Hepatocyte (in vitro differentiated cells): Measurements from ENCODE around the gene SSBP2. TPM values are rescaled to one million over a fixed set of nuclear protein-coding genes. Genes with fewer than 3 reads are reported as not detected.

Experiments used
- DNase-seq: peaks from one replicate; pipeline ENCODE4 v3.0.0-alpha.2; 2016; ENCODE audit warnings: low spot score
- H2AFZ ChIP-seq: fragments of 200-600 bp; sonication (generic); 2 replicates; pipeline ENCODE4 v1.6.0; 2016; ENCODE audit warnings: antibody characterized with exemption, mild to moderate bottlenecking
- H3K27ac ChIP-seq: fragments of 200-600 bp; sonication (generic); 2 replicates; pipeline ENCODE4 v1.5.1; 2016; ENCODE audit warnings: mild to moderate bottlenecking
- H3K27me3 ChIP-seq: fragments of 200-600 bp; sonication (generic); 2 replicates; pipeline ENCODE4 v1.6.1; 2016
- H3K36me3 ChIP-seq: fragments of 200-600 bp; sonication (generic); replicated peaks from 2 replicates; pipeline ENCODE4 v1.5.1; 2016; ENCODE audit warnings: low read depth; ENCODE audit not compliant: insufficient read depth
- H3K4me1 ChIP-seq: fragments of 200-600 bp; sonication (generic); 2 replicates; pipeline ENCODE4 v1.5.1; 2016; ENCODE audit warnings: mild to moderate bottlenecking, moderate library complexity; ENCODE audit not compliant: insufficient read depth
- H3K4me2 ChIP-seq: fragments of 200-600 bp; sonication (generic); 2 replicates; pipeline ENCODE4 v1.6.0; 2016
- H3K4me3 ChIP-seq: fragments of 200-600 bp; sonication (generic); 2 replicates; pipeline ENCODE4 v1.5.1; 2016; ENCODE audit warnings: mild to moderate bottlenecking
- H3K79me2 ChIP-seq: fragments of 200-600 bp; sonication (generic); 2 replicates; pipeline ENCODE4 v1.6.0; 2017; ENCODE audit warnings: mild to moderate bottlenecking
- H3K9me2 ChIP-seq: fragments of 200-600 bp; sonication (generic); replicated peaks from 2 replicates; pipeline ENCODE4 v1.6.0; 2017; ENCODE audit warnings: mild to moderate bottlenecking; ENCODE audit not compliant: insufficient read depth
- H3K9me3 ChIP-seq: fragments of 200-600 bp; sonication (generic); 2 replicates; pipeline ENCODE4 v1.5.1; 2016; ENCODE audit warnings: low read depth, mild to moderate bottlenecking
- H4K20me1 ChIP-seq: fragments of 200-600 bp; sonication (generic); 2 replicates; pipeline ENCODE4 v1.6.0; 2016; ENCODE audit warnings: mild to moderate bottlenecking; ENCODE audit not compliant: insufficient read depth, poor library complexity, severe bottlenecking
- CTCF ChIP-seq: fragments of 200-600 bp; sonication (generic); IDR thresholded peaks from 2 replicates; pipeline ENCODE4 v1.5.1; 2016; ENCODE audit warnings: antibody characterized with exemption, mild to moderate bottlenecking; ENCODE audit not compliant: poor library complexity
- EZH2 ChIP-seq: fragments of 200-600 bp; sonication (generic); IDR thresholded peaks from 2 replicates; pipeline ENCODE4 v1.6.1; 2016; ENCODE audit warnings: antibody characterized with exemption, mild to moderate bottlenecking, borderline replicate concordance
- EZH2phosphoT487 ChIP-seq: fragments of 200-600 bp; sonication (generic); IDR thresholded peaks from one replicate; pipeline ENCODE4 v1.6.1; 2018; ENCODE audit warnings: antibody characterized with exemption, mild to moderate bottlenecking, low read depth, moderate library complexity; ENCODE audit not compliant: unreplicated experiment, severe bottlenecking
- WGBS: methylation state at CpG from one replicate; pipeline ENCODE4 v1.1.6; 2016; ENCODE audit warnings: low lambda C conversion rate; ENCODE audit errors: missing lambda C conversion rate; 5-methylcytosine and 5-hydroxymethylcytosine counted together
- polyA plus RNA-seq: library from polyadenylated mRNA; unstranded; fragments of >200 nt; fragmentation: Nextera tagmentation; extraction: Ambion mirVana; gene quantifications from 2 replicates; pipeline ENCODE4 v1.2.1, GENCODE V29; 2016
- total RNA-seq: library from RNA; depleted of rRNA; stranded (reverse); fragments of >200 nt; gene quantifications from 2 replicates; pipeline ENCODE4 v1.2.3, GENCODE V29; 2014

SSBP2 gene
- total and polyA plus RNA-seq, 2 experiments from 2014 or later: 23.7 to 48.2 TPM

- Histone ChIP-seq H4K20me1 (no peaks in the 10 kb centered on the region), H3K27ac (no peak overlapping the region), H3K9me3 (no peaks in the 10 kb centered on the region), H3K27me3 (no peaks in the 10 kb centered on the region), H3K79me2 (no peaks in the 10 kb centered on the region), H2AFZ (no peak overlapping the region), H3K4me2 (no peak overlapping the region), H3K36me3 (no peaks in the 10 kb centered on the region), H3K4me3 (no peak overlapping the region), H3K9me2 (no peaks in the 10 kb centered on the region), H3K4me1 (no peaks in the 10 kb centered on the region)
- DNase-seq: no peak
- WGBS: 96% methylated on average over 3 of the region's 3 CpGs
- no peak for TF ChIP-seq CTCF
- no peak for TF ChIP-seq EZH2
- TF ChIP-seq EZH2phosphoT487: no peak
Observed at GRCh38 chr5:81547001-81547400, 203.9 kb downstream of the SSBP2 start.

- H2AFZ ChIP-seq: no peak overlapping the region
- no peak overlapping the region for H3K4me3 ChIP-seq
- no peaks in the 10 kb centered on the region for H3K36me3 ChIP-seq
- no peaks in the 10 kb centered on the region for H4K20me1 ChIP-seq
- H3K4me2 ChIP-seq: no peak overlapping the region
- H3K9me2 ChIP-seq: no peaks in the 10 kb centered on the region
- TF ChIP-seq EZH2 (no peak), EZH2phosphoT487 (no peak), CTCF (no peak)
- H3K4me1 ChIP-seq: no peaks in the 10 kb centered on the region
- no peaks in the 10 kb centered on the region for H3K79me2 ChIP-seq
- no peaks in the 10 kb centered on the region for H3K9me3 ChIP-seq
- no peak overlapping the region for H3K27ac ChIP-seq
- no peaks in the 10 kb centered on the region for H3K27me3 ChIP-seq
- DNase-seq: no peak
Observed at GRCh38 chr5:81545911-81546310, 205.0 kb downstream of the SSBP2 start.

DNA sequence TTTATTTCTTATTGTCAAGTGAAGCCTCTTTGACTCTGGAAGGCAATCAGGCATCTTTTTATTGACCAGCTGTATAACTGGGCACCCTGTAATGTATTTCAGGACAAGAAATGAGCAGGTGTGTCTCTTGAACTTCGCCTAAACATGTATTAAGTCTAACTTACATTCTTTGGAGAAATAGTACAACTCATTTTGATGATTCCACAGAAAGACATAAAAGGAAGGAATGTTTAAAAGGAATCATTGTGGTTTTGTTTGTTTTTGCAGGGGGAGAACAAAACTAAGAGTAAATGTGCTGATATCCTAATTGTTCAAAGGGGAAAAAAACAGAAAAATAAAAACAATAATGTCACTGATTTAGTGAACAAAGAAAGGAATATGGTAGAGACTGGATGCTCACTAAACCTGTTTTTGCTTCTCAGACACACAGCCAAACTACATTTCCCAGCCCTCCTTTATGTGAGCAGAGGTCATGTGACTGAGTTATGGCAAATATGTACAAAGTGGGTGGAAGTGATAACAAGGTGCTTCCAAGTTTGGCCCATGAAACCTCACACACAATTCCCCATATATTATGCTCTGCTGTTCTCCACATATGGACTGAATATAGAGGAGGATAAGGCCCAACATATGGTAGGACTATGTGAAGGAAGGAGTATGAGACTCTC, 206.4 kb downstream of the SSBP2 start:
- no peaks in the 10 kb centered on the region for H3K9me2 ChIP-seq
- H3K4me1 ChIP-seq: no peaks in the 10 kb centered on the region
- WGBS: 96% methylated on average over 1 of the region's 1 CpG
- no peaks in the 10 kb centered on the region for H3K36me3 ChIP-seq
- H3K27me3 ChIP-seq: no peaks in the 10 kb centered on the region
- no peaks in the 10 kb centered on the region for H3K79me2 ChIP-seq
- H3K4me2 ChIP-seq: no peak overlapping the region
- H3K9me3 ChIP-seq: no peaks in the 10 kb centered on the region
- H4K20me1 ChIP-seq: no peaks in the 10 kb centered on the region
- no peak overlapping the region for H3K4me3 ChIP-seq
- TF ChIP-seq CTCF (no peak), EZH2 (no peak), EZH2phosphoT487 (no peak)
- no peak overlapping the region for H3K27ac ChIP-seq
- DNase-seq: peak; percentile 47
- H2AFZ ChIP-seq: no peak overlapping the region

- Histone ChIP-seq H3K4me3 (no peak overlapping the region), H3K4me1 (no peaks in the 10 kb centered on the region), H3K27me3 (no peaks in the 10 kb centered on the region), H2AFZ (no peak overlapping the region), H3K9me2 (no peaks in the 10 kb centered on the region), H3K4me2 (no peak overlapping the region), H3K9me3 (no peaks in the 10 kb centered on the region), H4K20me1 (no peaks in the 10 kb centered on the region), H3K27ac (no peak overlapping the region), H3K36me3 (no peaks in the 10 kb centered on the region), H3K79me2 (no peaks in the 10 kb centered on the region)
- WGBS: 88% methylated on average over 1 of the region's 1 CpG
- no peak for DNase-seq
- TF ChIP-seq CTCF (no peak), EZH2phosphoT487 (no peak), EZH2 (no peak)
Observed at GRCh38 chr5:81542242-81542641, 208.7 kb downstream of the SSBP2 start.
